OCI-LY7 (cell line): Measurements from ENCODE around the gene POGLUT3.

Experiments
- EZH2phosphoT487 ChIP-seq: fragments of 200-600 bp; sonication (generic); IDR thresholded peaks from 2 replicates; pipeline ENCODE4 v1.6.1; 2018; ENCODE audit warnings: low read depth, borderline replicate concordance, mild to moderate bottlenecking, mixed run types, antibody characterized with exemption, low read length, moderate library complexity, mixed read lengths
- TF ChIP-seq, protein P1 (sequence below): fragments of 200-600 bp; sonication (generic); conservative IDR thresholded peaks from 2 replicates; pipeline ENCODE4 v1.5.1; 2014; ENCODE audit warnings: mild to moderate bottlenecking, antibody characterized with exemption, low read length, moderate library complexity, mixed read lengths

GRCh38 chr11:108525161-108525560 is 27.0 kb upstream of the POGLUT3 start:
- TF ChIP-seq, protein P1, sequence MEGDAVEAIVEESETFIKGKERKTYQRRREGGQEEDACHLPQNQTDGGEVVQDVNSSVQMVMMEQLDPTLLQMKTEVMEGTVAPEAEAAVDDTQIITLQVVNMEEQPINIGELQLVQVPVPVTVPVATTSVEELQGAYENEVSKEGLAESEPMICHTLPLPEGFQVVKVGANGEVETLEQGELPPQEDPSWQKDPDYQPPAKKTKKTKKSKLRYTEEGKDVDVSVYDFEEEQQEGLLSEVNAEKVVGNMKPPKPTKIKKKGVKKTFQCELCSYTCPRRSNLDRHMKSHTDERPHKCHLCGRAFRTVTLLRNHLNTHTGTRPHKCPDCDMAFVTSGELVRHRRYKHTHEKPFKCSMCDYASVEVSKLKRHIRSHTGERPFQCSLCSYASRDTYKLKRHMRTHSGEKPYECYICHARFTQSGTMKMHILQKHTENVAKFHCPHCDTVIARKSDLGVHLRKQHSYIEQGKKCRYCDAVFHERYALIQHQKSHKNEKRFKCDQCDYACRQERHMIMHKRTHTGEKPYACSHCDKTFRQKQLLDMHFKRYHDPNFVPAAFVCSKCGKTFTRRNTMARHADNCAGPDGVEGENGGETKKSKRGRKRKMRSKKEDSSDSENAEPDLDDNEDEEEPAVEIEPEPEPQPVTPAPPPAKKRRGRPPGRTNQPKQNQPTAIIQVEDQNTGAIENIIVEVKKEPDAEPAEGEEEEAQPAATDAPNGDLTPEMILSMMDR: no peak
- TF ChIP-seq EZH2phosphoT487: no peak
